WTC11 (cell line): ENCODE measurements around the gene CFAP90. TPM values are rescaled to one million over a fixed set of nuclear protein-coding genes. Genes with fewer than 3 reads are reported as not detected.

Experiments used
- ATAC-seq: fragments of 200-7000 bp; cut with Tn5 transposase; 2 replicates; pipeline ENCODE4 v1.10.0; 2021; ENCODE audit warnings: mild to moderate bottlenecking, moderate library complexity
- CTCF ChIA-PET: fragments of 300-600 bp; sonication (Branson Sonifier 250); formaldehyde crosslinking; loops from one replicate; lab custom pipeline; 2021; ENCODE audit warnings: antibody characterized with exemption; lab: Charles Lee
- POLR2A ChIA-PET: fragments of 350-600 bp; sonication (Branson Sonifier 250); formaldehyde crosslinking; loops from one replicate; lab custom pipeline; 2021; ENCODE audit warnings: antibody characterized with exemption; lab: Charles Lee
- DNase-seq: peaks from one replicate; pipeline ENCODE4 v3.0.0; 2021; ENCODE audit warnings: low spot score
- H3K27ac Mint-ChIP-seq: 2 replicates; pipeline ENCODE4 v1.8.0; 2021; ENCODE audit warnings: mixed read lengths
- H3K27me3 Mint-ChIP-seq: 2 replicates; pipeline ENCODE4 v1.8.0; 2021; ENCODE audit warnings: low read depth, mild to moderate bottlenecking, moderate library complexity, mixed read lengths
- H3K36me3 Mint-ChIP-seq: 2 replicates; pipeline ENCODE4 v1.8.0; 2021; ENCODE audit warnings: mixed read lengths
- H3K4me1 Mint-ChIP-seq: 2 replicates; pipeline ENCODE4 v1.8.0; 2022; ENCODE audit warnings: mixed read lengths
- H3K4me3 Mint-ChIP-seq: 2 replicates; pipeline ENCODE4 v1.8.0; 2021; ENCODE audit warnings: mild to moderate bottlenecking, moderate library complexity, mixed read lengths
- H3K9me3 Mint-ChIP-seq: 2 replicates; pipeline ENCODE4 v1.8.0; 2021; ENCODE audit warnings: mixed read lengths
- CBFB ChIP-seq: sonication (generic); formaldehyde crosslinking; IDR thresholded peaks from 2 replicates; pipeline ENCODE4 v1.8.1; 2022; ENCODE audit warnings: mild to moderate bottlenecking, low read depth, missing genetic modification reagents
- FOXJ3 ChIP-seq: sonication (generic); formaldehyde crosslinking; IDR thresholded peaks from 2 replicates; pipeline ENCODE4 v1.9.0; 2021; ENCODE audit warnings: missing genetic modification reagents, mild to moderate bottlenecking, borderline replicate concordance
- FOXP1 ChIP-seq: sonication (generic); formaldehyde crosslinking; IDR thresholded peaks from 2 replicates; pipeline ENCODE4 v1.8.0; 2022; ENCODE audit warnings: missing genetic modification reagents, mild to moderate bottlenecking, moderate library complexity, borderline replicate concordance
- GABPB1 ChIP-seq: sonication (generic); formaldehyde crosslinking; IDR thresholded peaks from 2 replicates; pipeline ENCODE4 v1.8.1; 2023; ENCODE audit warnings: mild to moderate bottlenecking, missing genetic modification reagents
- GTF2I ChIP-seq: fragments of 250-450 bp; sonication (Bioruptor Pico); conservative IDR thresholded peaks from 2 replicates; pipeline ENCODE4 v1.4.0; 2021; ENCODE audit warnings: mild to moderate bottlenecking
- IRF2 ChIP-seq: sonication (generic); formaldehyde crosslinking; IDR thresholded peaks from 2 replicates; pipeline ENCODE4 v1.8.0; 2022; ENCODE audit warnings: low read depth, missing genetic modification reagents, borderline replicate concordance
- KAT7 ChIP-seq: sonication (generic); formaldehyde crosslinking; IDR thresholded peaks from 2 replicates; pipeline ENCODE4 v1.8.1; 2023; ENCODE audit warnings: missing genetic modification reagents, mild to moderate bottlenecking, borderline replicate concordance
- NFATC4 ChIP-seq: fragments of 250-450 bp; sonication (Bioruptor Pico); IDR thresholded peaks from 2 replicates; pipeline ENCODE4 v1.9.0; 2021; ENCODE audit warnings: mild to moderate bottlenecking
- NFYB ChIP-seq: sonication (generic); formaldehyde crosslinking; conservative IDR thresholded peaks from 2 replicates; pipeline ENCODE4 v1.8.0; 2022; ENCODE audit warnings: low read depth, missing genetic modification reagents
- TP53 ChIP-seq: sonication (generic); formaldehyde crosslinking; IDR thresholded peaks from 2 replicates; pipeline ENCODE4 v1.8.1; 2023; ENCODE audit warnings: mild to moderate bottlenecking, missing genetic modification reagents
- ZNF396 ChIP-seq: fragments of 250-450 bp; sonication (Bioruptor Pico); IDR thresholded peaks from 2 replicates; pipeline ENCODE4 v1.8.0; 2021; ENCODE audit warnings: mild to moderate bottlenecking, moderate library complexity, borderline replicate concordance
- total RNA-seq: library from RNA; stranded (reverse); gene quantifications from 3 replicates; pipeline ENCODE4 v1.2.3, GENCODE V29; 2021
- TF ChIP-seq, protein P1 (sequence below): sonication (generic); formaldehyde crosslinking; IDR thresholded peaks from 2 replicates; pipeline ENCODE4 v1.8.1; 2023; ENCODE audit warnings: mild to moderate bottlenecking, missing genetic modification reagents, borderline replicate concordance
- TF ChIP-seq, protein P2 (sequence below): sonication (generic); formaldehyde crosslinking; IDR thresholded peaks from 2 replicates; pipeline ENCODE4 v1.8.0; 2023; ENCODE audit warnings: missing genetic modification reagents, mild to moderate bottlenecking, borderline replicate concordance
- TF ChIP-seq, protein P3 (sequence below): fragments of 250-450 bp; sonication (Bioruptor Pico); IDR thresholded peaks from 2 replicates; pipeline ENCODE4 v2.1.2; 2022; ENCODE audit warnings: mild to moderate bottlenecking, moderate library complexity
- TF ChIP-seq, protein P4 (sequence below): sonication (generic); formaldehyde crosslinking; IDR thresholded peaks from 2 replicates; pipeline ENCODE4 v1.8.1; 2022; ENCODE audit warnings: low read depth, mild to moderate bottlenecking, moderate library complexity, missing genetic modification reagents, borderline replicate concordance
- TF ChIP-seq, protein P5 (sequence below): sonication (generic); formaldehyde crosslinking; IDR thresholded peaks from 2 replicates; pipeline ENCODE4 v1.8.1; 2023; ENCODE audit warnings: mild to moderate bottlenecking, missing genetic modification reagents
- TF ChIP-seq, protein P6 (sequence below): sonication (generic); formaldehyde crosslinking; conservative IDR thresholded peaks from 2 replicates; pipeline ENCODE4 v1.8.1; 2023; ENCODE audit warnings: mild to moderate bottlenecking, low read depth, missing genetic modification reagents, moderate library complexity
- TF ChIP-seq, protein P7 (sequence below): sonication (generic); formaldehyde crosslinking; IDR thresholded peaks from 2 replicates; pipeline ENCODE4 v1.8.1; 2022; ENCODE audit warnings: low read depth, missing genetic modification reagents, borderline replicate concordance
- TF ChIP-seq, protein P8 (sequence below): sonication (generic); formaldehyde crosslinking; IDR thresholded peaks from 2 replicates; pipeline ENCODE4 v1.8.1; 2022; ENCODE audit warnings: missing genetic modification reagents, borderline replicate concordance

Gene CFAP90
- total RNA-seq, 1 experiment from 2014 or later, result 0.33 TPM

DNA sequence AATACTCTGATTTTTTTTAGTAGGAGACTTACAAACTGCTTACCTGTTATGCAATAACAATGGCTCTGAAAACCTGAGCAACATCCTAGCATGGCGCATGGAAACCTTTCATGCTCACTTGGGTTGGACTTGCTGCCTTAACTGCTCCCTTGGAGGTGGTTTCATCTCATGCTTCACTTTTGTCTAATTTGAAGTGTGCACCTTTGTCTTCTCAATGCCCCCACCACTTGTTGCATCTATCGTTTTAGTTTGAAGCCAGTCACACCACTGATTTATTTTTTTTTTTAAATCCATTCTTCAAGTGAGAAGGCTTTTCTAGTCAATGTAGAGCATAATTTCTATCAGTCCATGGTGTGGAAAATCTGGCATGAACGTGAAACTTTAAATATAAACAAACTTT lies 63.2 kb downstream of the CFAP90 start:
- peaks cover 62% of the 10 kb centered on the region for H3K36me3 Mint-ChIP-seq
- H3K27ac Mint-ChIP-seq, result no peak overlapping the region
- ChIA-PET CTCF (no interaction called here), POLR2A (no interaction called here)
- H3K4me3 Mint-ChIP-seq, result no peak overlapping the region
- H3K9me3 Mint-ChIP-seq, result no peaks in the 10 kb centered on the region
- peaks cover 55% of the 10 kb centered on the region for H3K4me1 Mint-ChIP-seq
- no peak for ATAC-seq
- no peaks in the 10 kb centered on the region for H3K27me3 Mint-ChIP-seq
- DNase-seq, result no peak
- TF ChIP-seq FOXP1 (CRISPR knock-in tag) (no peak), GTF2I (CRISPR knock-in tag) (no peak), CBFB (CRISPR knock-in tag) (no peak), NFYB (CRISPR knock-in tag) (no peak), IRF2 (CRISPR knock-in tag) (no peak), ZNF396 (no peak), GABPB1 (no peak), NFATC4 (CRISPR knock-in tag) (no peak), TP53 (CRISPR knock-in tag) (no peak), FOXJ3 (no peak), KAT7 (no peak)
- TF ChIP-seq, protein P1, sequence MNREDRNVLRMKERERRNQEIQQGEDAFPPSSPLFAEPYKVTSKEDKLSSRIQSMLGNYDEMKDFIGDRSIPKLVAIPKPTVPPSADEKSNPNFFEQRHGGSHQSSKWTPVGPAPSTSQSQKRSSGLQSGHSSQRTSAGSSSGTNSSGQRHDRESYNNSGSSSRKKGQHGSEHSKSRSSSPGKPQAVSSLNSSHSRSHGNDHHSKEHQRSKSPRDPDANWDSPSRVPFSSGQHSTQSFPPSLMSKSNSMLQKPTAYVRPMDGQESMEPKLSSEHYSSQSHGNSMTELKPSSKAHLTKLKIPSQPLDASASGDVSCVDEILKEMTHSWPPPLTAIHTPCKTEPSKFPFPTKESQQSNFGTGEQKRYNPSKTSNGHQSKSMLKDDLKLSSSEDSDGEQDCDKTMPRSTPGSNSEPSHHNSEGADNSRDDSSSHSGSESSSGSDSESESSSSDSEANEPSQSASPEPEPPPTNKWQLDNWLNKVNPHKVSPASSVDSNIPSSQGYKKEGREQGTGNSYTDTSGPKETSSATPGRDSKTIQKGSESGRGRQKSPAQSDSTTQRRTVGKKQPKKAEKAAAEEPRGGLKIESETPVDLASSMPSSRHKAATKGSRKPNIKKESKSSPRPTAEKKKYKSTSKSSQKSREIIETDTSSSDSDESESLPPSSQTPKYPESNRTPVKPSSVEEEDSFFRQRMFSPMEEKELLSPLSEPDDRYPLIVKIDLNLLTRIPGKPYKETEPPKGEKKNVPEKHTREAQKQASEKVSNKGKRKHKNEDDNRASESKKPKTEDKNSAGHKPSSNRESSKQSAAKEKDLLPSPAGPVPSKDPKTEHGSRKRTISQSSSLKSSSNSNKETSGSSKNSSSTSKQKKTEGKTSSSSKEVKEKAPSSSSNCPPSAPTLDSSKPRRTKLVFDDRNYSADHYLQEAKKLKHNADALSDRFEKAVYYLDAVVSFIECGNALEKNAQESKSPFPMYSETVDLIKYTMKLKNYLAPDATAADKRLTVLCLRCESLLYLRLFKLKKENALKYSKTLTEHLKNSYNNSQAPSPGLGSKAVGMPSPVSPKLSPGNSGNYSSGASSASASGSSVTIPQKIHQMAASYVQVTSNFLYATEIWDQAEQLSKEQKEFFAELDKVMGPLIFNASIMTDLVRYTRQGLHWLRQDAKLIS, result no peak
- TF ChIP-seq, protein P2, sequence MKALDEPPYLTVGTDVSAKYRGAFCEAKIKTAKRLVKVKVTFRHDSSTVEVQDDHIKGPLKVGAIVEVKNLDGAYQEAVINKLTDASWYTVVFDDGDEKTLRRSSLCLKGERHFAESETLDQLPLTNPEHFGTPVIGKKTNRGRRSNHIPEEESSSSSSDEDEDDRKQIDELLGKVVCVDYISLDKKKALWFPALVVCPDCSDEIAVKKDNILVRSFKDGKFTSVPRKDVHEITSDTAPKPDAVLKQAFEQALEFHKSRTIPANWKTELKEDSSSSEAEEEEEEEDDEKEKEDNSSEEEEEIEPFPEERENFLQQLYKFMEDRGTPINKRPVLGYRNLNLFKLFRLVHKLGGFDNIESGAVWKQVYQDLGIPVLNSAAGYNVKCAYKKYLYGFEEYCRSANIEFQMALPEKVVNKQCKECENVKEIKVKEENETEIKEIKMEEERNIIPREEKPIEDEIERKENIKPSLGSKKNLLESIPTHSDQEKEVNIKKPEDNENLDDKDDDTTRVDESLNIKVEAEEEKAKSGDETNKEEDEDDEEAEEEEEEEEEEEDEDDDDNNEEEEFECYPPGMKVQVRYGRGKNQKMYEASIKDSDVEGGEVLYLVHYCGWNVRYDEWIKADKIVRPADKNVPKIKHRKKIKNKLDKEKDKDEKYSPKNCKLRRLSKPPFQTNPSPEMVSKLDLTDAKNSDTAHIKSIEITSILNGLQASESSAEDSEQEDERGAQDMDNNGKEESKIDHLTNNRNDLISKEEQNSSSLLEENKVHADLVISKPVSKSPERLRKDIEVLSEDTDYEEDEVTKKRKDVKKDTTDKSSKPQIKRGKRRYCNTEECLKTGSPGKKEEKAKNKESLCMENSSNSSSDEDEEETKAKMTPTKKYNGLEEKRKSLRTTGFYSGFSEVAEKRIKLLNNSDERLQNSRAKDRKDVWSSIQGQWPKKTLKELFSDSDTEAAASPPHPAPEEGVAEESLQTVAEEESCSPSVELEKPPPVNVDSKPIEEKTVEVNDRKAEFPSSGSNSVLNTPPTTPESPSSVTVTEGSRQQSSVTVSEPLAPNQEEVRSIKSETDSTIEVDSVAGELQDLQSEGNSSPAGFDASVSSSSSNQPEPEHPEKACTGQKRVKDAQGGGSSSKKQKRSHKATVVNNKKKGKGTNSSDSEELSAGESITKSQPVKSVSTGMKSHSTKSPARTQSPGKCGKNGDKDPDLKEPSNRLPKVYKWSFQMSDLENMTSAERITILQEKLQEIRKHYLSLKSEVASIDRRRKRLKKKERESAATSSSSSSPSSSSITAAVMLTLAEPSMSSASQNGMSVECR (CRISPR knock-in tag), result no peak
- TF ChIP-seq, protein P3, sequence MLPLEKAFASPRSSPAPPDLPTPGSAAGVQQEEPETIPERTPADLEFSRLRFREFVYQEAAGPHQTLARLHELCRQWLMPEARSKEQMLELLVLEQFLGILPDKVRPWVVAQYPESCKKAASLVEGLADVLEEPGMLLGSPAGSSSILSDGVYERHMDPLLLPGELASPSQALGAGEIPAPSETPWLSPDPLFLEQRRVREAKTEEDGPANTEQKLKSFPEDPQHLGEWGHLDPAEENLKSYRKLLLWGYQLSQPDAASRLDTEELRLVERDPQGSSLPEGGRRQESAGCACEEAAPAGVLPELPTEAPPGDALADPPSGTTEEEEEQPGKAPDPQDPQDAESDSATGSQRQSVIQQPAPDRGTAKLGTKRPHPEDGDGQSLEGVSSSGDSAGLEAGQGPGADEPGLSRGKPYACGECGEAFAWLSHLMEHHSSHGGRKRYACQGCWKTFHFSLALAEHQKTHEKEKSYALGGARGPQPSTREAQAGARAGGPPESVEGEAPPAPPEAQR (CRISPR knock-in tag), result no peak
- TF ChIP-seq, protein P4, sequence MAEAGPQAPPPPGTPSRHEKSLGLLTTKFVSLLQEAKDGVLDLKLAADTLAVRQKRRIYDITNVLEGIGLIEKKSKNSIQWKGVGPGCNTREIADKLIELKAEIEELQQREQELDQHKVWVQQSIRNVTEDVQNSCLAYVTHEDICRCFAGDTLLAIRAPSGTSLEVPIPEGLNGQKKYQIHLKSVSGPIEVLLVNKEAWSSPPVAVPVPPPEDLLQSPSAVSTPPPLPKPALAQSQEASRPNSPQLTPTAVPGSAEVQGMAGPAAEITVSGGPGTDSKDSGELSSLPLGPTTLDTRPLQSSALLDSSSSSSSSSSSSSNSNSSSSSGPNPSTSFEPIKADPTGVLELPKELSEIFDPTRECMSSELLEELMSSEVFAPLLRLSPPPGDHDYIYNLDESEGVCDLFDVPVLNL (CRISPR knock-in tag), result no peak
- TF ChIP-seq, protein P5, sequence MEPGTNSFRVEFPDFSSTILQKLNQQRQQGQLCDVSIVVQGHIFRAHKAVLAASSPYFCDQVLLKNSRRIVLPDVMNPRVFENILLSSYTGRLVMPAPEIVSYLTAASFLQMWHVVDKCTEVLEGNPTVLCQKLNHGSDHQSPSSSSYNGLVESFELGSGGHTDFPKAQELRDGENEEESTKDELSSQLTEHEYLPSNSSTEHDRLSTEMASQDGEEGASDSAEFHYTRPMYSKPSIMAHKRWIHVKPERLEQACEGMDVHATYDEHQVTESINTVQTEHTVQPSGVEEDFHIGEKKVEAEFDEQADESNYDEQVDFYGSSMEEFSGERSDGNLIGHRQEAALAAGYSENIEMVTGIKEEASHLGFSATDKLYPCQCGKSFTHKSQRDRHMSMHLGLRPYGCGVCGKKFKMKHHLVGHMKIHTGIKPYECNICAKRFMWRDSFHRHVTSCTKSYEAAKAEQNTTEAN (CRISPR knock-in tag), result no peak
- TF ChIP-seq, protein P6, sequence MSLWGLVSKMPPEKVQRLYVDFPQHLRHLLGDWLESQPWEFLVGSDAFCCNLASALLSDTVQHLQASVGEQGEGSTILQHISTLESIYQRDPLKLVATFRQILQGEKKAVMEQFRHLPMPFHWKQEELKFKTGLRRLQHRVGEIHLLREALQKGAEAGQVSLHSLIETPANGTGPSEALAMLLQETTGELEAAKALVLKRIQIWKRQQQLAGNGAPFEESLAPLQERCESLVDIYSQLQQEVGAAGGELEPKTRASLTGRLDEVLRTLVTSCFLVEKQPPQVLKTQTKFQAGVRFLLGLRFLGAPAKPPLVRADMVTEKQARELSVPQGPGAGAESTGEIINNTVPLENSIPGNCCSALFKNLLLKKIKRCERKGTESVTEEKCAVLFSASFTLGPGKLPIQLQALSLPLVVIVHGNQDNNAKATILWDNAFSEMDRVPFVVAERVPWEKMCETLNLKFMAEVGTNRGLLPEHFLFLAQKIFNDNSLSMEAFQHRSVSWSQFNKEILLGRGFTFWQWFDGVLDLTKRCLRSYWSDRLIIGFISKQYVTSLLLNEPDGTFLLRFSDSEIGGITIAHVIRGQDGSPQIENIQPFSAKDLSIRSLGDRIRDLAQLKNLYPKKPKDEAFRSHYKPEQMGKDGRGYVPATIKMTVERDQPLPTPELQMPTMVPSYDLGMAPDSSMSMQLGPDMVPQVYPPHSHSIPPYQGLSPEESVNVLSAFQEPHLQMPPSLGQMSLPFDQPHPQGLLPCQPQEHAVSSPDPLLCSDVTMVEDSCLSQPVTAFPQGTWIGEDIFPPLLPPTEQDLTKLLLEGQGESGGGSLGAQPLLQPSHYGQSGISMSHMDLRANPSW (CRISPR knock-in tag), result no peak
- TF ChIP-seq, protein P7, sequence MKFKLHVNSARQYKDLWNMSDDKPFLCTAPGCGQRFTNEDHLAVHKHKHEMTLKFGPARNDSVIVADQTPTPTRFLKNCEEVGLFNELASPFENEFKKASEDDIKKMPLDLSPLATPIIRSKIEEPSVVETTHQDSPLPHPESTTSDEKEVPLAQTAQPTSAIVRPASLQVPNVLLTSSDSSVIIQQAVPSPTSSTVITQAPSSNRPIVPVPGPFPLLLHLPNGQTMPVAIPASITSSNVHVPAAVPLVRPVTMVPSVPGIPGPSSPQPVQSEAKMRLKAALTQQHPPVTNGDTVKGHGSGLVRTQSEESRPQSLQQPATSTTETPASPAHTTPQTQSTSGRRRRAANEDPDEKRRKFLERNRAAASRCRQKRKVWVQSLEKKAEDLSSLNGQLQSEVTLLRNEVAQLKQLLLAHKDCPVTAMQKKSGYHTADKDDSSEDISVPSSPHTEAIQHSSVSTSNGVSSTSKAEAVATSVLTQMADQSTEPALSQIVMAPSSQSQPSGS (CRISPR knock-in tag), result no peak
- TF ChIP-seq, protein P8, sequence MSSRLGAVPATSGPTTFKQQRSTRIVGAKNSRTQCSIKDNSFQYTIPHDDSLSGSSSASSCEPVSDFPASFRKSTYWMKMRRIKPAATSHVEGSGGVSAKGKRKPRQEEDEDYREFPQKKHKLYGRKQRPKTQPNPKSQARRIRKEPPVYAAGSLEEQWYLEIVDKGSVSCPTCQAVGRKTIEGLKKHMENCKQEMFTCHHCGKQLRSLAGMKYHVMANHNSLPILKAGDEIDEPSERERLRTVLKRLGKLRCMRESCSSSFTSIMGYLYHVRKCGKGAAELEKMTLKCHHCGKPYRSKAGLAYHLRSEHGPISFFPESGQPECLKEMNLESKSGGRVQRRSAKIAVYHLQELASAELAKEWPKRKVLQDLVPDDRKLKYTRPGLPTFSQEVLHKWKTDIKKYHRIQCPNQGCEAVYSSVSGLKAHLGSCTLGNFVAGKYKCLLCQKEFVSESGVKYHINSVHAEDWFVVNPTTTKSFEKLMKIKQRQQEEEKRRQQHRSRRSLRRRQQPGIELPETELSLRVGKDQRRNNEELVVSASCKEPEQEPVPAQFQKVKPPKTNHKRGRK (CRISPR knock-in tag), result no peak
